Progenitor cell of endocrine pancreas (in vitro differentiated cells): ENCODE measurements around the gene HPCAL1. TPM values are rescaled to one million over a fixed set of nuclear protein-coding genes. Genes with fewer than 3 reads are reported as not detected.

Experiments
- DNase-seq: peaks from one replicate; pipeline ENCODE4 v3.0.0; 2021; ENCODE audit warnings: low spot score; ENCODE audit not compliant: unreplicated experiment
- H3K27ac Mint-ChIP-seq: 2 replicates; pipeline ENCODE4 v1.8.0; 2021; ENCODE audit warnings: mild to moderate bottlenecking, moderate library complexity, mixed read lengths
- H3K27me3 Mint-ChIP-seq: 2 replicates; pipeline ENCODE4 v1.8.0; 2021; ENCODE audit warnings: mixed read lengths
- H3K36me3 Mint-ChIP-seq: 2 replicates; pipeline ENCODE4 v1.8.0; 2022; ENCODE audit warnings: mixed read lengths; ENCODE audit not compliant: insufficient read depth
- H3K4me1 Mint-ChIP-seq: 2 replicates; pipeline ENCODE4 v1.8.0; 2021; ENCODE audit warnings: low read depth, mixed read lengths
- H3K4me3 Mint-ChIP-seq: 2 replicates; pipeline ENCODE4 v1.8.0; 2021; ENCODE audit warnings: low read depth, mild to moderate bottlenecking, moderate library complexity, mixed read lengths
- H3K9me3 Mint-ChIP-seq: 2 replicates; pipeline ENCODE4 v1.8.0; 2021; ENCODE audit warnings: low read depth, mixed read lengths
- CTCF ChIP-seq: fragments of 200-600 bp; sonication (generic); IDR thresholded peaks from one replicate; pipeline ENCODE4 v1.5.0; 2021; ENCODE audit warnings: antibody characterized with exemption, mild to moderate bottlenecking; ENCODE audit not compliant: unreplicated experiment
- total RNA-seq: library from RNA; stranded (reverse); gene quantifications from 2 replicates; pipeline ENCODE4 v1.2.1, GENCODE V29; 2021

HPCAL1 gene
- total RNA-seq, 1 donor from 2014 or later: 16.5 TPM

- H3K9me3 Mint-ChIP-seq: no peaks in the 10 kb centered on the region
- H3K4me3 Mint-ChIP-seq: no peak overlapping the region
- TF ChIP-seq CTCF: no peak
- H3K36me3 Mint-ChIP-seq: no peaks in the 10 kb centered on the region
- DNase-seq: no peak
- peaks cover 2% of the 10 kb centered on the region for H3K4me1 Mint-ChIP-seq
- H3K27me3 Mint-ChIP-seq: peaks cover 28% of the 10 kb centered on the region
- H3K27ac Mint-ChIP-seq: no peak overlapping the region
Observed at GRCh38 chr2:10278763-10279471, 23.8 kb upstream of the HPCAL1 start.

- H3K27me3 Mint-ChIP-seq: peaks cover 28% of the 10 kb centered on the region
- no peak overlapping the region for H3K27ac Mint-ChIP-seq
- no peak for DNase-seq
- TF ChIP-seq CTCF: no peak
- no peaks in the 10 kb centered on the region for H3K9me3 Mint-ChIP-seq
- no peak overlapping the region for H3K4me3 Mint-ChIP-seq
- peaks cover 2% of the 10 kb centered on the region for H3K4me1 Mint-ChIP-seq
- no peaks in the 10 kb centered on the region for H3K36me3 Mint-ChIP-seq
Observed at GRCh38 chr2:10279472-10279870, 23.2 kb upstream of the HPCAL1 start.

- Mint-ChIP-seq H3K27ac (no peak overlapping the region), H3K36me3 (no peaks in the 10 kb centered on the region), H3K9me3 (no peaks in the 10 kb centered on the region), H3K27me3 (peaks cover 28% of the 10 kb centered on the region), H3K4me3 (no peak overlapping the region), H3K4me1 (peaks cover 2% of the 10 kb centered on the region)
- no peak for TF ChIP-seq CTCF
- no peak for DNase-seq
Observed at GRCh38 chr2:10279946-10280463, 22.7 kb upstream of the HPCAL1 start.

- no peaks in the 10 kb centered on the region for H3K9me3 Mint-ChIP-seq
- H3K27ac Mint-ChIP-seq: no peak overlapping the region
- DNase-seq: no peak
- peaks cover 24% of the 10 kb centered on the region for H3K27me3 Mint-ChIP-seq
- no peak overlapping the region for H3K4me3 Mint-ChIP-seq
- TF ChIP-seq CTCF: no peak
- H3K36me3 Mint-ChIP-seq: no peaks in the 10 kb centered on the region
- peaks cover 3% of the 10 kb centered on the region for H3K4me1 Mint-ChIP-seq
Observed at GRCh38 chr2:10281891-10282290, 20.8 kb upstream of the HPCAL1 start.

- no peak for DNase-seq
Observed at GRCh38 chr2:10282611-10283105, 20.0 kb upstream of the HPCAL1 start.

More at GRCh38 chr2:10282611-10283105, 20.0 kb upstream of the HPCAL1 start:
- H3K27me3 Mint-ChIP-seq: peaks cover 17% of the 10 kb centered on the region
- no peaks in the 10 kb centered on the region for H3K9me3 Mint-ChIP-seq
- no peak for TF ChIP-seq CTCF
- no peaks in the 10 kb centered on the region for H3K36me3 Mint-ChIP-seq
- peaks cover 3% of the 10 kb centered on the region for H3K4me1 Mint-ChIP-seq
- no peak overlapping the region for H3K27ac Mint-ChIP-seq
- no peak overlapping the region for H3K4me3 Mint-ChIP-seq
